GM12878 (cell line): ENCODE data around the gene FAM53B. TPM values are rescaled to one million over a fixed set of nuclear protein-coding genes. Genes with fewer than 3 reads are reported as not detected.

Experiments
- ATAC-seq: fragments of 200-7000 bp; cut with Tn5 transposase; 3 replicates; pipeline ENCODE4 v1.9.1; 2020; ENCODE audit warnings: mild to moderate bottlenecking, moderate library complexity
- BruUV-seq: library from RNA; stranded (reverse); fragments of 400-500 nt; replicated peaks from 2 replicates; lab custom pipeline; 2021; lab: Mats Ljungman, UMichigan
- CTCF ChIA-PET: fragments of 300-600 bp; sonication (Branson Sonifier 250); formaldehyde crosslinking; extraction: SDS; loops from one replicate; lab custom pipeline; 2021; ENCODE audit warnings: inconsistent platforms; lab: Yijun Ruan, JAX
- POLR2A ChIA-PET: fragments of 350-600 bp; formaldehyde crosslinking; extraction: SDS; loops from one replicate; lab custom pipeline; 2021; ENCODE audit warnings: inconsistent platforms; lab: Charles Lee
- RAD21 ChIA-PET: fragments of 300-600 bp; sonication (Branson Sonifier 250); formaldehyde crosslinking; loops from one replicate; lab custom pipeline; 2023; ENCODE audit warnings: antibody characterized with exemption; ENCODE audit not compliant: unreplicated experiment; lab: Charles Lee
- SMC1A ChIA-PET: fragments of 300-600 bp; sonication (Branson Sonifier 250); formaldehyde crosslinking; loops from one replicate; lab custom pipeline; 2023; ENCODE audit not compliant: unreplicated experiment, uncharacterized antibody; lab: Charles Lee
- DNase-seq: peaks from one replicate; pipeline ENCODE4 v3.0.0-alpha.2; 2011; ENCODE audit warnings: low read depth, low spot score
- FAIRE-seq: peaks from 3 replicates; lab custom pipeline; 2011; peaks lifted over from hg19 to GRCh38; lab: Jason Lieb, UNC
- H2AFZ ChIP-seq: 2 replicates; pipeline ENCODE4 v1.6.0; 2011; ENCODE audit warnings: low read depth, low read length, control low read depth; ENCODE audit not compliant: control insufficient read depth
- H3K27ac ChIP-seq: 2 replicates; pipeline ENCODE4 v1.5.1; 2011; ENCODE audit warnings: control low read depth; ENCODE audit not compliant: control insufficient read depth, insufficient read depth
- H3K27me3 ChIP-seq, 2 experiments: replicated peaks in 1 of 2; 2 replicates each; pipeline versions ENCODE4 v1.6.0 to v1.6.1; 2011; ENCODE audit warnings: low read length in 1 of 2; ENCODE audit not compliant: control insufficient read depth in 2 of 2, insufficient read depth in 2 of 2
- H3K36me3 ChIP-seq, 2 experiments: 2 replicates each; pipeline ENCODE4 v1.5.1; 2011; ENCODE audit warnings: low read length in 1 of 2; ENCODE audit not compliant: control insufficient read depth in 2 of 2, insufficient read depth in 2 of 2
- H3K4me1 ChIP-seq: 2 replicates; pipeline ENCODE4 v1.6.1; 2011; ENCODE audit warnings: mild to moderate bottlenecking, low read length, moderate library complexity, mixed read lengths; ENCODE audit not compliant: control insufficient read depth, insufficient read depth
- H3K4me2 ChIP-seq: 2 replicates; pipeline ENCODE4 v1.6.0; 2011; ENCODE audit warnings: control low read depth; ENCODE audit not compliant: control insufficient read depth, insufficient read depth
- H3K4me3 ChIP-seq: fragments of 200-600 bp; sonication (generic); 2 replicates; pipeline ENCODE4 v1.5.1; 2016
- H3K79me2 ChIP-seq: 2 replicates; pipeline ENCODE4 v1.6.0; 2011; ENCODE audit warnings: low read length; ENCODE audit not compliant: control insufficient read depth, insufficient read depth
- H3K9ac ChIP-seq: 2 replicates; pipeline ENCODE4 v1.8.0; 2011; ENCODE audit warnings: low read length, control low read depth, mixed read lengths; ENCODE audit not compliant: control insufficient read depth, insufficient read depth
- H3K9me3 ChIP-seq: replicated peaks from 3 replicates; pipeline ENCODE4 v1.5.1; 2011; ENCODE audit warnings: mild to moderate bottlenecking, low read length; ENCODE audit not compliant: control insufficient read depth, insufficient read depth
- H4K20me1 ChIP-seq: 2 replicates; pipeline ENCODE4 v1.6.0; 2011; ENCODE audit not compliant: control insufficient read depth, insufficient read depth
- NRF1 ChIP-seq: conservative IDR thresholded peaks from 2 replicates; pipeline ENCODE4 v1.6.1; 2011; ENCODE audit warnings: mild to moderate bottlenecking, low read depth, low read length, improper control_type of control experiment
- POLR2AphosphoS2 ChIP-seq: IDR thresholded peaks from 2 replicates; pipeline ENCODE4 v1.6.1; 2011; ENCODE audit warnings: low read depth, mild to moderate bottlenecking, low read length, improper control_type of control experiment, moderate library complexity
- WGBS: methylation state at CpG from one replicate; pipeline ENCODE4 v1.1.6; 2016; ENCODE audit warnings: low lambda C conversion rate; ENCODE audit not compliant: insufficient replicate concordance, insufficient coverage; ENCODE audit errors: missing lambda C conversion rate; 5-methylcytosine and 5-hydroxymethylcytosine counted together
- in situ Hi-C: fragments of 300-500 bp; cut with MboI; formaldehyde crosslinking; loops from 9 replicates; pipeline ENCODE4 v1.14.3; 2018; ENCODE audit warnings: mixed read lengths
- intact Hi-C: fragments of 100-400 bp; cut with micrococcal nuclease; formaldehyde crosslinking; loops from one replicate; pipeline ENCODE4 v1.14.2; 2022; ENCODE audit not compliant: unreplicated experiment
- polyA plus RNA-seq, 11 experiments: library from polyadenylated mRNA; depleted of rRNA in 4 of 11; unstranded in 6 of 11; stranded (reverse) in 5 of 11; fragments of >200 nt; fragmentation: Nextera tagmentation in 4 of 11; fragmentation: Illumina TruSeq in 1 of 11; extraction: Ambion mirVana in 4 of 11; extraction: Trizol in 1 of 11; gene quantifications; 1 replicate in 1 of 11; 2 replicates in 10 of 11; pipeline versions ENCODE4 v1.2.1 to v1.2.3, GENCODE V29; 2011 to 2016; ENCODE audit warnings: inconsistent platforms in 2 of 11, missing spikeins in 2 of 11, low read depth in 1 of 11
- total RNA-seq, 4 experiments: library from RNA; depleted of rRNA in 3 of 4; stranded (reverse); fragments of >200 nt in 3 of 4; fragmentation: Illumina TruSeq in 1 of 4; extraction: Trizol in 1 of 4; gene quantifications; 2 replicates each; pipeline versions ENCODE4 v1.2.1 to v1.2.3, GENCODE V29; 2013 to 2021
- TF ChIP-seq, protein P1 (sequence below): fragments of 450-650 bp; IDR thresholded peaks from 2 replicates; pipeline ENCODE4 v1.6.1; 2014; ENCODE audit warnings: mild to moderate bottlenecking

Gene FAM53B
- total and polyA plus RNA-seq, 10 of the 15 experiments (the other 5 are each of a cell fraction or from before 2014, with no cell fraction given), result 0.05 to 26.3 (median 8.1) TPM

DNA sequence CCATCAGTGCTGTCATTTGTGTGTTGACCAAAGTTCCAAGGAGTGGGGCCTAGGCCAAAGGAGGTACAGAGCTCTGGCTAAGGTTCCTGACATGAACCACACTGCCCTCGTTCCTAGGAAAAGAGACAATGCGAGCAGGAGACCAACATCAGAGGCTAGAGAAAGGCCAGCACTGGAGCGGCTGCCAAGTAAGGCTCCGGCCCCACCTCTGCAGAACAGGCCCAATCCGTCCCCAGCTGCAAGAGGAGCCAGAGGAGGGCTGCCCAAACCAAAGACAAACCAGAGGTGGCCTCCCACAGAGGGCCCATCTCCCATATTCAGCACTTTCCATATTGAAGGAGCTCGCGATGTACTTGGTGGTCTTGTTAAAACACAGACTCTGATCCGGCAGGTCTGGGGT lies 81.0 kb downstream of the FAM53B start:
- in situ Hi-C loops, result no loop called here

DNA sequence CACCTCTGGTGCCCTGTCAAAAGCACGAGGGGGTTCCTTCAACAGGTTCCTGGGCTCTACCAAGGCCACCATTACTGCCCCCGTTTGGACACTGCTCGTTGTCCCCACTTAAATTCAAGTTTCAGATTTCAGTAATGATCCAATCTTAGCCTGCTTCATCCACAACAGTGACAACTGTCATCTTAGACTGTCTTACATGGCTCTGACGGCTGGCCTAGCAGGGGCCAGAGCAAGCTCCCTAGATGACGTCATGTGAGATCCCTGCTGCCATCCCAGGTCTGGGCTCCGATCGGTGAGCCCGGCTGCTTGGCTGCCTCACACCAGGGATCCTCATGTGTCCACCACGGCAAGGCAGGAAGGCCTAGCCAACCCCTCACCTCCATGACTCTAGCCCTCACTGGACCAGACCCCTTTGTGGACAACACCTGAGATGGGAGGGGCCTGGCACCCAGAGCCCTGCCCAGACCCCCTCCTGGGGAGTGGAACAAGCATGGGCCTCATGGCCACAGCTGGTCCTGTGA lies 82.5 kb downstream of the FAM53B start:
- ATAC-seq (no peak), FAIRE-seq (no peak), DNase-seq (no peak)
- H2AFZ ChIP-seq, result no peak overlapping the region
- CTCF ChIA-PET, result interaction anchor here (2.4 kb wide), 1 partner anchor 80 kb away, joined by 12 read pairs; no protein-coding TSS in a partner anchor
- no TSS peak for BruUV-seq
- no peak overlapping the region for H3K27ac ChIP-seq
- in situ Hi-C loops (no loop called here), intact Hi-C loops (no loop called here)
- WGBS, result 97% methylated on average over 9 of the region's 9 CpGs
- no peak overlapping the region for H3K9ac ChIP-seq
- H3K4me2 ChIP-seq, result no peak overlapping the region
- H3K36me3 ChIP-seq, result peaks cover 0 to 12% of the 10 kb centered on the region in 2 experiments
- peaks cover 12% of the 10 kb centered on the region for H3K4me1 ChIP-seq
- peaks cover 4% of the 10 kb centered on the region; the same call in 1 of the 2 replicates for H4K20me1 ChIP-seq
- SMC1A ChIA-PET, result no interaction called here
- H3K79me2 ChIP-seq, result no peaks in the 10 kb centered on the region; the same call in 1 of the 2 replicates
- no peaks in the 10 kb centered on the region for H3K9me3 ChIP-seq
- TF ChIP-seq NRF1, result no peak
- no peaks in the 10 kb centered on the region for H3K27me3 ChIP-seq
- POLR2A ChIA-PET, result interaction anchor here (0.9 kb wide), 1 partner anchor 12 kb away, joined by 4 read pairs; no protein-coding TSS in a partner anchor
- RAD21 ChIA-PET, result interaction anchor here (0.8 kb wide), 1 partner anchor 70 kb away, joined by 3 read pairs; no protein-coding TSS in a partner anchor
- no peak overlapping the region for H3K4me3 ChIP-seq

More for the DNA sequence above, 81.0 kb downstream of the FAM53B start:
- ChIA-PET POLR2A (interaction anchor here (1.5 kb wide), 1 partner anchor 25 kb away, joined by 4 read pairs; no protein-coding TSS in a partner anchor), SMC1A (interaction anchor here (1.1 kb wide), 1 partner anchor 78 kb away, joined by 3 read pairs; no protein-coding TSS in a partner anchor), RAD21 (no interaction called here), CTCF (no interaction called here)
- Histone ChIP-seq H3K4me2 (no peak overlapping the region), H3K4me3 (no peak overlapping the region), H3K79me2 (no peaks in the 10 kb centered on the region; the same call in 1 of the 2 replicates), H2AFZ (no peak overlapping the region), H3K9ac (no peak overlapping the region), H3K27me3 (no peaks in the 10 kb centered on the region), H3K9me3 (no peaks in the 10 kb centered on the region), H3K4me1 (peaks cover 4% of the 10 kb centered on the region), H3K27ac (no peak overlapping the region), H3K36me3 (peaks cover 0 to 12% of the 10 kb centered on the region in 2 experiments), H4K20me1 (peaks cover 2% of the 10 kb centered on the region; the same call in 1 of the 2 replicates)
- FAIRE-seq, result no peak
- no TSS peak for BruUV-seq
- TF ChIP-seq, protein P1, sequence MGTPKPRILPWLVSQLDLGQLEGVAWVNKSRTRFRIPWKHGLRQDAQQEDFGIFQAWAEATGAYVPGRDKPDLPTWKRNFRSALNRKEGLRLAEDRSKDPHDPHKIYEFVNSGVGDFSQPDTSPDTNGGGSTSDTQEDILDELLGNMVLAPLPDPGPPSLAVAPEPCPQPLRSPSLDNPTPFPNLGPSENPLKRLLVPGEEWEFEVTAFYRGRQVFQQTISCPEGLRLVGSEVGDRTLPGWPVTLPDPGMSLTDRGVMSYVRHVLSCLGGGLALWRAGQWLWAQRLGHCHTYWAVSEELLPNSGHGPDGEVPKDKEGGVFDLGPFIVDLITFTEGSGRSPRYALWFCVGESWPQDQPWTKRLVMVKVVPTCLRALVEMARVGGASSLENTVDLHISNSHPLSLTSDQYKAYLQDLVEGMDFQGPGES, result no peak
- no peak for TF ChIP-seq POLR2AphosphoS2
- WGBS, result 99% methylated on average over 8 of the region's 8 CpGs
- DNase-seq, result no peak
- no peak for ATAC-seq
- intact Hi-C loops, result no loop called here
